ENCODE data around the gene DNAH14. TPM values are rescaled to one million over a fixed set of nuclear protein-coding genes. Genes with fewer than 3 reads are reported as not detected.

The DNAH14 gene
- total RNA-seq, 1 experiment from 2014 or later = 69.7 TPM

DNA sequence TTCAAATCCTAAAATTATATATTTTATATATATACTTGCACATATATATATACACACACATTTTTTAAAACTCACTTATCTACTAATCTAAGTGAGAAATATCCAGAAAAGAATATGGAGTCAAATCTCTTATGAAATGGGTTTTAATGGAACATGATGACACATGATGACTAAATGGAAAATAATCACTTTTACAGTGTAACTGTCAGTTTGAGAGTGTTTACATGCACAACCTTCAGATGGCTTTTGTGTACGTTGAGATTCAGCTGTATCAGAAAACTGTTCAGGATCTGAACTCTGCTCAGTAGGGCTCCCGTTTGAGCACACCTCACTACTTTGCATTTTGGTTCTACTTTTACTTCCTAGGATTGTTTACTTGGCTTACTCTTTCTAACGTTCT lies 189.8 kb downstream of the DNAH14 start:
- no TSS peak for BruUV-seq (replicated peaks)

DNA sequence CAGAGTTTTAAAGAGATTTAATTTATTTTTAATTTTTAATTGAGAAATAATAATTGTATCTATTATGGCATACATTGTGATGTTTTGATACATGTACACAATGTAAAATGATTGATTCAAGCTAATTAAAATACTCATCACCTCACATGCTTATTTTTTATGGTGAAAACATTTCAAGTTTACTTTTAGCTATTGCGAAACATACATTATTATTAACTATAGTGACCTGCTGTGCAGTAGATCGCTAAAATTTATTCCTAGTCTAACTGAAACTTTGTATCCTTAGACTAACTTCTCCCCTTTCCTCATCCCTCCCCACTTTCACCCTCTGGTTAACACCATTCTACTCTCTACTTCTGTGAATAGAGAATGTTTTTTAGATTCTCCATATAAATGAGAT lies 191.6 kb downstream of the DNAH14 start:
- Mint-ChIP-seq H3K27ac (ENCODE audit: low read depth, unreplicated experiment) (no peak overlapping the region), H3K4me1 (ENCODE audit: insufficient read depth, unreplicated experiment) (no peaks in the 10 kb centered on the region), H3K36me3 (ENCODE audit: insufficient read depth, unreplicated experiment) (peaks cover 15% of the 10 kb centered on the region), H3K27me3 (ENCODE audit: insufficient read depth, unreplicated experiment) (no peaks in the 10 kb centered on the region), H3K9me3 (ENCODE audit: unreplicated experiment) (no peaks in the 10 kb centered on the region), H3K4me3 (ENCODE audit: unreplicated experiment) (no peak overlapping the region)
- TF ChIP-seq, protein P1, sequence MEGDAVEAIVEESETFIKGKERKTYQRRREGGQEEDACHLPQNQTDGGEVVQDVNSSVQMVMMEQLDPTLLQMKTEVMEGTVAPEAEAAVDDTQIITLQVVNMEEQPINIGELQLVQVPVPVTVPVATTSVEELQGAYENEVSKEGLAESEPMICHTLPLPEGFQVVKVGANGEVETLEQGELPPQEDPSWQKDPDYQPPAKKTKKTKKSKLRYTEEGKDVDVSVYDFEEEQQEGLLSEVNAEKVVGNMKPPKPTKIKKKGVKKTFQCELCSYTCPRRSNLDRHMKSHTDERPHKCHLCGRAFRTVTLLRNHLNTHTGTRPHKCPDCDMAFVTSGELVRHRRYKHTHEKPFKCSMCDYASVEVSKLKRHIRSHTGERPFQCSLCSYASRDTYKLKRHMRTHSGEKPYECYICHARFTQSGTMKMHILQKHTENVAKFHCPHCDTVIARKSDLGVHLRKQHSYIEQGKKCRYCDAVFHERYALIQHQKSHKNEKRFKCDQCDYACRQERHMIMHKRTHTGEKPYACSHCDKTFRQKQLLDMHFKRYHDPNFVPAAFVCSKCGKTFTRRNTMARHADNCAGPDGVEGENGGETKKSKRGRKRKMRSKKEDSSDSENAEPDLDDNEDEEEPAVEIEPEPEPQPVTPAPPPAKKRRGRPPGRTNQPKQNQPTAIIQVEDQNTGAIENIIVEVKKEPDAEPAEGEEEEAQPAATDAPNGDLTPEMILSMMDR (IDR thresholded peaks at IDR 0.05; ENCODE audit: unreplicated experiment) = no peak
- DNase-seq (ENCODE audit: unreplicated experiment) = no peak
- intact Hi-C loops (cut with micrococcal nuclease) = no loop called here
- no TSS peak for BruUV-seq (replicated peaks)
- CTCF ChIA-PET = interaction anchor here (0.6 kb wide), 1 partner anchor 47 kb away, joined by 3 read pairs; no protein-coding TSS in a partner anchor
- POLR2A ChIA-PET = no interaction called here

More for the DNA sequence above, 189.8 kb downstream of the DNAH14 start:
- intact Hi-C loops (cut with micrococcal nuclease) = no loop called here
- CTCF ChIA-PET = interaction anchor here (1.2 kb wide), 1 partner anchor 23 kb away, joined by 3 read pairs; no protein-coding TSS in a partner anchor
- Mint-ChIP-seq H3K4me3 (ENCODE audit: unreplicated experiment) (no peak overlapping the region), H3K27me3 (ENCODE audit: insufficient read depth, unreplicated experiment) (no peaks in the 10 kb centered on the region), H3K36me3 (ENCODE audit: insufficient read depth, unreplicated experiment) (peaks cover 7% of the 10 kb centered on the region), H3K4me1 (ENCODE audit: insufficient read depth, unreplicated experiment) (no peaks in the 10 kb centered on the region), H3K27ac (ENCODE audit: low read depth, unreplicated experiment) (no peak overlapping the region), H3K9me3 (ENCODE audit: unreplicated experiment) (no peaks in the 10 kb centered on the region)
- POLR2A ChIA-PET = no interaction called here
- TF ChIP-seq, protein P1 (IDR thresholded peaks at IDR 0.05; ENCODE audit: unreplicated experiment) = no peak
- peak; percentile 24 for DNase-seq (ENCODE audit: unreplicated experiment)

DNA sequence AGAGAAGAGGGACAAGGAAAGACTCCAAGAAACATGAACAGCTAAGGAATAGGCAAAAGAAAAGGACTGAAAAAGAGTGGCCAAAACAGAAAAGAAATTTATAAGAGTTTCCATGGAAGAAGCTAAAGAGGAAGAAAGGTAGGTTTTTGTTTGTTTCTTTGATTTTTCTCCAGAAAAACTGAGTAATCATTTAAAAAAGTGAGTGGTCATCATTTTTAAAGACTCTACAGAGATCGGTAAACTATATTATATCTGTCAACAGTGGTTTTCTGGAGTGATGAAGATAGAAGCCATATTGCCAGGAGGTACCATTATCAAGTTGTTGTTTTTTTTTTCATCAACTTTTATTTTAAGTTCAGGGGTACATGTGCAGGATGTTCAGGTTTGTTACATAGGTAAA lies 202.4 kb downstream of the DNAH14 start:
- CTCF ChIA-PET = interaction anchor here (0.7 to 1.1 kb wide), 3 partner anchors 8 to 121 kb away, joined by 3 to 4 read pairs (median 3); no protein-coding TSS in a partner anchor
- BruUV-seq (replicated peaks) = no TSS peak
- Mint-ChIP-seq H3K9me3 (ENCODE audit: unreplicated experiment) (peaks cover 22% of the 10 kb centered on the region), H3K36me3 (ENCODE audit: insufficient read depth, unreplicated experiment) (peaks cover 5% of the 10 kb centered on the region), H3K27me3 (ENCODE audit: insufficient read depth, unreplicated experiment) (no peaks in the 10 kb centered on the region), H3K4me3 (ENCODE audit: unreplicated experiment) (no peak overlapping the region), H3K27ac (ENCODE audit: low read depth, unreplicated experiment) (no peak overlapping the region), H3K4me1 (ENCODE audit: insufficient read depth, unreplicated experiment) (no peaks in the 10 kb centered on the region)
- TF ChIP-seq, protein P1 (IDR thresholded peaks at IDR 0.05; ENCODE audit: unreplicated experiment) = no peak
- POLR2A ChIA-PET = no interaction called here
- DNase-seq (ENCODE audit: unreplicated experiment) = no peak
- intact Hi-C loops (cut with micrococcal nuclease) = no loop called here

DNA sequence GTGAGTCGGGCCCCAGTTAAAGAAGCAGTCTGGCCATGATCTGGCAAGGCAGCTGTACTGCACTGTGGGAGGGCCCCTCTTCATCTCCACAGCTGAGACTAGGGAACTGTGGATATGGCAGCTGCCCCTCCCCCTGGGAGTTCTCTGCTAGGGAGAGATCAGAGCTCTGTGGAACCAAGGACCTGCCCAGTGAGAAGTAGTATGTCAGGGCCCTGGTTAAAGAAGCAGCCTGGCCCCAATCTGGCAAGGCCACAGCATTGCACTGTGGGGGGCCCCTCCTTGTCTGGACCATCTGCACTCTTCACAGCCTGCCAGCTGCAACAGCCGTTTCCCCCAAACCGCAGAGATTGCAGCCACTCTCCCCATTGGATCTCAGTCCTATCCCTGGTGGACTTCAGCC lies 208.5 kb downstream of the DNAH14 start:
- H3K27me3 Mint-ChIP-seq (ENCODE audit: insufficient read depth, unreplicated experiment) = no peaks in the 10 kb centered on the region
- TF ChIP-seq, protein P1 (IDR thresholded peaks at IDR 0.05; ENCODE audit: unreplicated experiment) = no peak
- ChIA-PET CTCF (no interaction called here), POLR2A (interaction anchor here (0.6 kb wide), 1 partner anchor 25 kb away, joined by 4 read pairs; no protein-coding TSS in a partner anchor)
- no peak overlapping the region for H3K27ac Mint-ChIP-seq (ENCODE audit: low read depth, unreplicated experiment)
- no peaks in the 10 kb centered on the region for H3K36me3 Mint-ChIP-seq (ENCODE audit: insufficient read depth, unreplicated experiment)
- no peak overlapping the region for H3K4me3 Mint-ChIP-seq (ENCODE audit: unreplicated experiment)
- no TSS peak for BruUV-seq (replicated peaks)
- no peaks in the 10 kb centered on the region for H3K4me1 Mint-ChIP-seq (ENCODE audit: insufficient read depth, unreplicated experiment)
- H3K9me3 Mint-ChIP-seq (ENCODE audit: unreplicated experiment) = peaks cover 15% of the 10 kb centered on the region
- intact Hi-C loops (cut with micrococcal nuclease) = no loop called here
- no peak for DNase-seq (ENCODE audit: unreplicated experiment)
